ENCODE results near the gene CHGA. TPM values are rescaled to one million over a fixed set of nuclear protein-coding genes. Genes with fewer than 3 reads are reported as not detected.

CHGA gene
- total and polyA plus RNA-seq, 2 of the 8 experiments (the other 6 are each of a cell fraction or from before 2014, with no cell fraction given) = 17.5 to 28.2 TPM

DNA sequence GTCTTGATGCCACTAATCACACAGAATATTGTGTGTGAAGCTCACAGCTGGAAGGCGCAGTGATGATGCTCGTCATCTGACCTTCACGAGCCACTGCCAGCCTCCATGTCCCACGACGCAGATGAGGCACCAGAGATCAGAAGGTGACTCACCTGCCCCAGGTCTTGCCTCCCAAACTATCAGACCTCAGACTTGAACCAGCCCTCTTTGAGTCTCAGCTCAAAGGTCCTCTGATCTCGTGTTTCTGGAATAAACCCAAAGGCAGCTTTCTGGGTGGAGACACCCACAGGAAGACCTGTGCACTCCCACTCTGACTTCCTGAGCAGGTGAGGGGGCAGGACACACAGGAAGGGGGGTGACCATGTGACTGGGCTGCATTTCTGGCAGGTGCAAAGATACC, 19.6 kb upstream of the CHGA start:
- Histone ChIP-seq H3K4me3 (ENCODE audit: extremely low read depth in 1 of 4, insufficient read depth in 2 of 4, low read depth in 3 of 4, low read length in 4 of 4) (no peak overlapping the region), H3K27me3 (replicated peaks in 1 of 4; ENCODE audit: control insufficient read depth in 3 of 4, extremely low read depth in 1 of 4, insufficient read depth in 3 of 4, low read length in 3 of 4) (peaks cover 0 to 12% (median 9%) of the 10 kb centered on the region in 4 experiments; a peak in 5 of 7 replicates), H2AFZ (ENCODE audit: low read length) (no peak overlapping the region), H4K8ac (ENCODE audit: extremely low read depth, insufficient read depth, low read length) (no peak overlapping the region), H3K18ac (ENCODE audit: extremely low read depth, low read length) (no peak overlapping the region), H2AK5ac (ENCODE audit: low read depth, low read length) (no peak overlapping the region), H3K9ac (replicated peaks in 1 of 4; ENCODE audit: extremely low read depth in 1 of 4, low read depth in 3 of 4, low read length in 3 of 4) (no peak overlapping the region), H4K20me1 (replicated peaks in 1 of 2; ENCODE audit: control insufficient read depth in 1 of 2, insufficient read depth in 2 of 2, low read length in 2 of 2) (no peaks in the 10 kb centered on the region), H3K4me1 (replicated peaks in 1 of 4; ENCODE audit: control insufficient read depth in 3 of 4, insufficient read depth in 4 of 4, low read length in 3 of 4) (peaks cover 0 to 2% (median 0%) of the 10 kb centered on the region in 4 experiments; a peak in 2 of 7 replicates), H3K56ac (replicated peaks; ENCODE audit: insufficient read length, low read depth, low read length) (no peak overlapping the region), H3K4me2 (ENCODE audit: insufficient read depth in 1 of 2, low read depth in 2 of 2, low read length in 2 of 2) (no peak overlapping the region), H3K36me3 (ENCODE audit: control insufficient read depth in 2 of 4, insufficient read depth in 4 of 4, low read length in 3 of 4) (no peaks in the 10 kb centered on the region), H3K9me3 (ENCODE audit: insufficient read depth in 2 of 2, low read depth in 1 of 2, low read length in 1 of 2) (no peaks in the 10 kb centered on the region), H3K14ac (ENCODE audit: insufficient read length) (no peak overlapping the region), H2BK5ac (ENCODE audit: low read depth, low read length) (no peak overlapping the region), H3K23ac (ENCODE audit: insufficient read length) (no peak overlapping the region), H4K91ac (replicated peaks; ENCODE audit: insufficient read length, low read length) (peak overlapping the region; percentile 29), H2BK20ac (ENCODE audit: low read length) (no peak overlapping the region), H3K4ac (replicated peaks; ENCODE audit: insufficient read length, low read depth, low read length) (no peak overlapping the region), H3K23me2 (ENCODE audit: low read depth, low read length) (no peaks in the 10 kb centered on the region), H4K5ac (ENCODE audit: insufficient read length, low read depth, low read length) (no peak overlapping the region), H3K79me1 (ENCODE audit: low read depth, low read length) (no peaks in the 10 kb centered on the region), H2BK120ac (replicated peaks; ENCODE audit: low read depth, low read length) (no peak overlapping the region), H2BK15ac (ENCODE audit: low read length) (0 out of 2 replicates have a peak overlapping the region, but pooled peaks have one; percentile 12), H3K27ac (ENCODE audit: low read depth, low read length) (no peak overlapping the region), H3K79me2 (ENCODE audit: control insufficient read depth in 1 of 2, insufficient read depth in 2 of 2, low read length in 2 of 2) (no peaks in the 10 kb centered on the region), H2BK12ac (ENCODE audit: low read depth, low read length) (no peak overlapping the region)
- WGBS, 2 experiments (ENCODE audit: extremely low coverage in 1 of 2, insufficient coverage in 1 of 2, insufficient read length in 1 of 2, insufficient replicate concordance in 2 of 2, low coverage in 1 of 2, low lambda C conversion rate in 2 of 2, missing lambda C conversion rate in 1 of 2) = 89% methylated on average over 6 of the region's 6 CpGs; no CpG with 5 or more reads in 1 of the 2 experiments
- TF ChIP-seq CEBPB (IDR thresholded peaks at IDR 0.05; ENCODE audit: low read depth, low read length) (no peak), KDM4A (IDR thresholded peaks at IDR 0.05; ENCODE audit: low read depth, low read length, severe bottlenecking) (no peak), CHD1 (IDR thresholded peaks at IDR 0.05; ENCODE audit: low read depth, low read length) (no peak), JUND (IDR thresholded peaks at IDR 0.05; ENCODE audit: low read length) (no peak), TEAD4 (IDR thresholded peaks at IDR 0.05; ENCODE audit: low read depth, low read length) (no peak), CHD2 (IDR thresholded peaks at IDR 0.05; ENCODE audit: low read length) (no peak)
- FAIRE-seq (no peak), DNase-seq (ENCODE audit: low read depth in 1 of 2, low spot score in 2 of 2) (no peak)
- ChIA-PET POLR2A (ENCODE audit: partially characterized antibody) (interaction anchor here (0.7 to 1.2 kb wide), 2 partner anchors 12 to 19 kb away, joined by 3 to 4 read pairs; no protein-coding TSS in a partner anchor), CTCF (ENCODE audit: partially characterized antibody) (interaction anchor here (0.9 to 1.6 kb wide), 4 partner anchors 10 to 49 kb away, joined by 4 to 6 read pairs (median 4); no protein-coding TSS in a partner anchor)

All from H1 (cell line).